ENCODE measurements around the gene MORN1.
"Not testable (repeated sequence)": the region's sequence is repeated elsewhere in the genome, so short reads cannot be mapped to it uniquely, and the experiment has no call there.

MORN1 gene

DNA sequence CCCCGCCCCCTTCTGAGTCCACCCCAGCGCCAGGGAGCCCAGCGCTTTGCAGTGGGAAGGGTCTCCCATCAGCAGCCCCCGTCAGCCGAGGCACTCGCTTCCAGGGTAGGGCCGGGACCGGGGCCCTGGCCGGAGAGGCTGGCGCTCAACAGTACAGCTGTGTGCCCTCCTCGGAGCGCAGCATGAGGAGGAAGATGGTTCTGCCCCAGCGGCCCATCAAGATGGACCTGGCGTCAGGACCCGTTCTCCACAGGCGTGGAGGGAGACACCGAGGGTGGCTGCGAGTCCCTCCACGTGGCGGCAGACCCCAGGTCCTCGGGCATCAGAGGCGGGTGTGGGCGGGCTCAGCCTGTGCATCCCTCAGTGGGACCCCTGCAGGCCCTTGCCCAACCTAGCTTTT lies 54.3 kb downstream of the MORN1 start:
- DNase-seq (ENCODE audit: low read depth in 2 of 2): no peak

DNA sequence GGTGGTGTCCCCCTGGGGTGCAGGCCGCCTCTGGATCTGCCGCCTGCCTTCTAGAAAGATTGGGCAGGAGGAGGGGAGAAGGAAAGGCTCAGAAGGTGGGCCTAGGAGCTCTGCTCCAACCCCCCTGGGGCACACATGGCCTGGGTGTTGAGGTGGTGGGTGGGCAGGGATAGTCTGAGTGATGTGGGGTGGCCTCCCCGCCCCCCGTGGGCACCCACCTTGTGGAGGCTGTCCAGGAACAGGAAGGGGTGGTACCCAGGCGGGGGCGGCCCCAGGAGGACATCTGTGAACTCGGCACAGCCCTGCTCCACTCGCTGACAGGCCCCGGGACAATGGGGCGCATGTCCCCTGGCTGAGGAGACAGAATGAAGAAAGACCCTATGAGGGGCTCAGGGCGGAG lies 54.9 kb downstream of the MORN1 start:
- no peak for DNase-seq (ENCODE audit: low read depth in 2 of 2)

DNA sequence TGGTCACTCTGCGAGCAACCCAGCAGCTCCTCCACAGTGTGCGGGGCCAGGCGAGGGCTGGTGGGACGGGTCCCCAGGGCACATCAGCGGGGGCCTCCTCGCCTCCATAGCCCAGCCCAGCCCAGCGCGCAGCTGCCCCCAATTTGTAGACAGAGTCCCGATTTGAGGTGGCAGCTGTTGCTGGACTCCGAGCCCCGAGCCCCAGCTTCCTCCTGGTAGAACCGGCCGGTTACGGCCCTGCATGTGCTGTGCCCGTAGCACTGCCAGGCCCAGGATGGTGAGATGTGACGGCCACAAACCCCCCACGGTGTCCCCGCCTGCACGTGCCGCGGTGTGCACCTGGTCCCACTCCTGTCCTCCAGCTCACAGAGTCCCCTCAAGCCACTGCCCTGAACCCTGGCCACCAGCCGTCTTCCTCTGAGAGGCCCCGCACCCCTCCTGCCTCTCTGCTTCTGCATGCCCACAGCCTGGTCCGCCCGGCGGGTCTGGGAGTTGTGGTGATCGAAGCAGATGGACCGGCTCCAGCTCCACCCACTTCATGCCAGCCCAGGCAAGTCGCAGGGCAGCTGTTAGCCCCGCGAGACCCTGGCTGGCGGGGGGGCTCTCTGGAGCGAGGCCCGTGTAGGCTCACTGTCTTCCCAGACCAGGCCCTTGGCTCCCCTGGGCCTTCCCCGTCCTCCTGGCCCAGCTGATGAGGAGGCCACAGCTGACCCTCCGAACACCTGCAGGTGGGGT lies 55.5 kb downstream of the MORN1 start:
- DNase-seq (ENCODE audit: low read depth in 2 of 2): no peak

DNA sequence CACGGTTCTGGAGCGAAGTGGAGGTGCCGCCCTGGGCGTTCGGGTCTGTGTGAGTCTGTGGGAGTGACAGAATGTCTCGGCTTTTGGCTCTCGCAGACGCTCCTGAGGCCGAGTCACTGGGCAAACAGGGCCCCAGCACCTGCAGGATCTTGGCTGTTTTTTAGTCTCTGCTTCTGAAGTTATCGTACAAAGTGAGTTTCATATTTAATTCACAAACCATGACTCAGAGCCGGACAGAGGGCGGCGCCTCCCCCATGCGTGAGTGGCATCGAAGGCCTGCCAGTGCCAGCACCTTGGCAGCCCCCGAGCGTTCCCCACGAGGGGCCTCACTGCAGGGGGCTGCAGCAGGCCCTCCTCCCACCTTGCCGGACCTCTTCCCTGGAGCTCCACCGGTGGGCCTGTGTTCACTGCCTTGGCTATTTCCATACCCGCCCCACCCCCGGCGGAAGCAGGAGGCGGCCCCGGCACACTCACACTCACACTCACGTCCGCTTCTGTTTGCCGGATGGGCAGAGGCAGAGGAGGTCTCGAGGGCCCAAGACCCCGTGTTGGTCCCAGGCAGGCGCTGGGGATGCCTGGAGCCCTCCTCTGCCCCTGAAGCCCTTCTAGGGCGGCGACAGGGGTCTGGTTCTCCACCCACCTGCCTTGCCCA lies 56.3 kb downstream of the MORN1 start:
- DNase-seq (ENCODE audit: low read depth in 2 of 2): no peak

DNA sequence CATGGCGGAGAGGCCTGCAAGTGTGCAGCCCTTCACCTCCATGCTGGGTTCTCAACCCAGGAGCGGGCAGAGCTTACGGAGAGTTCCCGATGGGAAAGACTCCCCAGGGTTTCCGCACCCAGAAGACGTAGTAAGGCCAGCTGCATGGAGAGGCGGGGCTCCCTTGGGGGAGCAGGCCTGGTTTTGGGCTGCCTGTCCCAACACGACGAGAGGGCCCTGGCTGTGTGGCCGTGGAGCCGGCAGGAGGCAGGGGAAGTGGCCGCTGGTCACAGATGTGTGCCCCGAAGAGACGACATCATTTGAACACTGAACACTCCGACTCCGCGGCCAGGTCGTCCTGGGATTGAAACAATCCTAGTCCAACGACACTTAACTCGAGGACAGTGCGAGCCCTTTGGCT lies 57.0 kb downstream of the MORN1 start:
- no peak for DNase-seq (ENCODE audit: low read depth in 2 of 2)

DNA sequence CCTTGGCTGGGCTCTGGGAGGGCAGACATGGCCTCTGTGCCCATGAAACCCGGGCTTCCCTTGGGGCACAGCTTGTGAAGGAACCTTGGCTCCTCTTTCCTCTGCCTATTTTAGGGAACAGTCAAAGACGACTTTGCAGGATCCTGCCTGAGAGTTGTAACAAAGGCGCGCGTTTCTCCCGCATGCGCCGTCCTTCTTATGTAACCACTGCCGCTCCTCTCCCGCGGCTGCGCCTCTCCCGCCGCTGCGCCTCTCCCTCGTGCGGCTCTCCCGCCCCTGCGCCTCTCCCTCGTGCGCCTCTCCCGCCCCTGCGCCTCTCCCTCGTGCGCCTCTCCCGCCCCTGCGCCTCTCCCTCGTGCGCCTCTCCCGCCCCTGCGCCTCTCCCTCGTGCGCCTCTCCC lies 59.8 kb downstream of the MORN1 start:
- not testable (repeated sequence) for DNase-seq (ENCODE audit: low read depth in 2 of 2)

DNA sequence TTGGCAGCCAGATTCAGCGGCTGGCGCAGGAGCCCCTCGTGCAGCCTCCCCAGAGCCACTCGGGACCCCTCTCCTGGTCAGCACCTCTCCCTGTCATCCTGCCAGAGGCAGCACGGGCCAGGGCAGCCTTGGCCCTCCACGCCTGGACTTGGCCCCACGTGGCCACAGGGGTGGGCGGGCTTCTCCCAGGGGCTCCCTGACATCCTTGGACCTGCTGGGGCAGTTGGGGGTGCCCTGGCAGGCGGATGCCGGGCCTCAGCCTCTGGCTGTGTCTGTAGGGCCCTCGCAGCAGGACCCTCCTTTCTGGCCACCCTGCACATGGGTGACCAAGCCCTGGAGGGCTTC lies 60.2 kb downstream of the MORN1 start:
- DNase-seq (ENCODE audit: low read depth in 2 of 2): no peak

DNA sequence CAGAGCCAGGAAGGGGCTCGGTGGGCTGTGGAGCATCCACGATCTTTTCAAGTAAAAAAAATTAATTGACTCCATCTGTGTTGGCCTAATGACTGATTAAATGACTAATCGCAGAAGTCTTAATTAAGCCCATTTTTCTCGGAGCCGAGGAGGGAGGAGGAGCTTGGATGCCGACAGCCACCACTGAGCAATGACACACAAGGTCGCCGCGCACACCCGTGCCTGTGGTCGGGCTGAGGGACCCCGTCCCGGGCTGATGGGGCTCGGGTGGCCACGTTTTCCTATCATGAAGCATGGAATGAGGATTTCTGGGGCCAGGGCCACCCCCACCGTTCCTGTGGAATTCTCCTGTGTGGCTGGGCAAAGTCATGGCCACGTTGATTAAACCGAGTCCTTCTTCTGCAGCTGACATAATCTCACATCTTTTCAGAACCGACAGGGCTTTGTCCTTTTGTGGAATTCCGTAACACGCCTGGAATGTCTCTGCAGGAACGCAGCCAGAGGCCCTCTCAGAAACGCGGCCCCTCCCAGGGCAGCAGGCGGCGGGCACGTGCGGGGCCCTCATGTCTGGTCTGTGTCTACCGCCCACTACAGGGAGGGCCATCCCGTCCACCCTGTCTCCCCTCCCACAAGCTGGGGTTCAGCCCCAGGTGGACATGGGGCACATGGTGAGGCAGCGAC lies 60.7 kb downstream of the MORN1 start:
- DNase-seq (ENCODE audit: low read depth in 2 of 2): no peak

DNA sequence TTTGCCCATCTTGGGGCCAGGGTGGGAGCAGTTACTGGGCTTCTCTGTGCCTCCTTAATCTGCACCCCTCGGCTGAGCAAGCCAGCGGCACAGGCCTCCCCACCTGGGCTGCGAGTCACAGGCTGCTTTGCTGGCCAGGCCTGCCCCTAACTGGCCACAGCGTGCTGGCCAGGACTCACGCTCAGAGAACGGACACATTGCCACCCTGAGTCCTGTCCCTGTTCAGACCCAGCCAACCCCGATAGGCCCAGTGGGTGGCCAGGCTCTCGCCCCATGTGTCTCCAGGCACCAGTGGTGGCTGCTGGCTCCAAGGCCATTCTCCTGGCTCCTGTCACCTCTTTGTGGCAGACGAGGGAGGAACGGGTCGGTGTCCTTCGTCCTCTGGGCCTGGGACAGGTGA lies 61.3 kb downstream of the MORN1 start:
- DNase-seq (ENCODE audit: low read depth in 2 of 2): no peak

DNA sequence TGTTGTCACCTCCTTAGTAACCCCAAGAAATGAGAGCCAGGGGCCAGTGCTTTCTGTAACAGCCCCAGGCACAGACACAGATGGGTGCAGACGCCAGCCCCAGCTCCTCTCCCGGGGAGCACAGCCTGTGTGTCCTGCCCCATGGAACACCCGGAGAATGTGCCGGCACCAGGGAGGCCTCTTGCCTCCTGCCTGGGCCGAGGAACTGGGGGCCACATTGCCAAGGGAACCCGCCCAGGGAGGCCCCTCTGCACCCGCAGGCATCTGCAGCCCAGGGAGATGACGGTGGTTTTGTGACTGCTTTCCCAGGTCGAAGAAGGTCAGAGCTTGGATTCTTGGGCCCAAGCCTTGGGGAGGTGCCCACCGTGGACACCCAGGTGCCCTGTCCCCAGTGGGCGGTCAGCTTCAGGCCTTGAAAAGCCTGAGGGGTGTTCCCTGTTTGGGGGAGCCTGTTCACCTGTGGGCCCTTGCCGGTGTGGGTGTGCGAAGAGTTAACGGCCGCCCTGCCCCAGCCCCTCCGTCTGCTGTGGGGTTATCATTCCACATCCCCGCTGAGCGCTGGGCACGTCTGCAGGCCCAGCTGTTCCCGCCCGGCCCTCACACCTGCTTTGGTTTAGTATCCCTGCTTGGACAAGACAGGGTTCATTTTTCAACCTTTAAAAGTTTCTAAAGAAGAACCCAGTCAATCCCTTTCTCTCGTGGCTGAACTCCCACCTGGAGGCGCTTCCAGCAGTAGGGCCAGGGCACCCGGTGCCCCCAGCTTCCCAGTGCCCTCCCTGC lies 62.5 kb downstream of the MORN1 start:
- no peak for DNase-seq (ENCODE audit: low read depth in 2 of 2)

DNA sequence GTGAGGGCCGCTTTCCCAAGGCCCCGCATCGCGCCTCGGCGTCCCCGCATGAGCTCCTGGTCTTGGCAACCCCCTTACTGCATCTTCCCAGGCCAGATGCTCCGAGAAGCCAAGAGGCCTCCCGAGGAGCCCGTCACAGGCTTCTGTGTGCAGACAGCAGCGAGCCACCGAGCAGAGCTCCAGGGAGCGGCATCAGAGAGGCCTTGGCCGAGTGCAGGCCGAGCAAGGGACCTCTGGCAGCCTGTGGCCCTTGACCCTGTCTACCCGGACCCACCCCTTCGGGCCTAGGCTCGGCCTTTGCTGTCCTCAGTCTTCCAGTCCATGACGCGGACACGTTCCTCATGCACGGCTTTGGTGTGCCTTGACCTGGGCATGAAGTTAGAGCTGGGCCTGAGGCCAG lies 63.5 kb downstream of the MORN1 start:
- no peak for DNase-seq (ENCODE audit: low read depth in 2 of 2)

DNA sequence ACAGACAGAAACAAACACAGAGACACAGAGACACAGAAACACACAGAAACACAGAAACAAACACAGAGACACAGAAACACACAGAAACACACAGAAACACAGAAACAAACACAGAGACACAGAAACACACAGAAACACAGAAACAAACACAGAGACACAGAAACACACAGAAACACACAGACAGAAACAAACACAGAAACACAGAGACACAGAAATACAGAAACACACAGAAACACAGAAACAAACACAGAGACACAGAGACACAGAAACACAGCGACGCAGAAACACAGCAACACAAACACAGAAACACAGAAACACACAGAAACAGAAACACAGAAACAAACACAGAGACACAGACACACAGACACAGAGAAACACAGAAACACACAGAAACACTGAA lies 64.2 kb downstream of the MORN1 start:
- not testable (repeated sequence) for DNase-seq (ENCODE audit: low read depth in 2 of 2)

DNA sequence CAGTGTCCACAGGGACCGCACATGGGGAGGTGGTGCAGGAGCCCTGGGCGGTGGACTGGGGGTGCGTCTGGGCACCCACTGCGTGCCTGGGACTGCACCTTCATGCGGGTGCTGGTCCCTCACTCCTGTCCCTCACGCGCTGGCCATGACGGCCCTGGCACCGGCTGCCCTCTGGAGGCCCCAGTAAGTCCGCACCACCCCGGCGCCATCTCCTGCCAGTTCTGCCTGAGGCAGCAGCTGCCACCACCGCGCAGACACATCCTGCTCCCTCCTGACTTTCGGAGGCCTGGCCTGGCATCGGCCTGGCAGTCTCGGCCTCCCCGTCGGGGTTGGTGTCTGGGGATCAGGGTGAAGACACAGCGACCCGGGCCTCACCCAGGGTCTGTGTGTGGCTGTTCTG lies 64.8 kb downstream of the MORN1 start:
- DNase-seq (ENCODE audit: low read depth in 2 of 2): no peak

DNA sequence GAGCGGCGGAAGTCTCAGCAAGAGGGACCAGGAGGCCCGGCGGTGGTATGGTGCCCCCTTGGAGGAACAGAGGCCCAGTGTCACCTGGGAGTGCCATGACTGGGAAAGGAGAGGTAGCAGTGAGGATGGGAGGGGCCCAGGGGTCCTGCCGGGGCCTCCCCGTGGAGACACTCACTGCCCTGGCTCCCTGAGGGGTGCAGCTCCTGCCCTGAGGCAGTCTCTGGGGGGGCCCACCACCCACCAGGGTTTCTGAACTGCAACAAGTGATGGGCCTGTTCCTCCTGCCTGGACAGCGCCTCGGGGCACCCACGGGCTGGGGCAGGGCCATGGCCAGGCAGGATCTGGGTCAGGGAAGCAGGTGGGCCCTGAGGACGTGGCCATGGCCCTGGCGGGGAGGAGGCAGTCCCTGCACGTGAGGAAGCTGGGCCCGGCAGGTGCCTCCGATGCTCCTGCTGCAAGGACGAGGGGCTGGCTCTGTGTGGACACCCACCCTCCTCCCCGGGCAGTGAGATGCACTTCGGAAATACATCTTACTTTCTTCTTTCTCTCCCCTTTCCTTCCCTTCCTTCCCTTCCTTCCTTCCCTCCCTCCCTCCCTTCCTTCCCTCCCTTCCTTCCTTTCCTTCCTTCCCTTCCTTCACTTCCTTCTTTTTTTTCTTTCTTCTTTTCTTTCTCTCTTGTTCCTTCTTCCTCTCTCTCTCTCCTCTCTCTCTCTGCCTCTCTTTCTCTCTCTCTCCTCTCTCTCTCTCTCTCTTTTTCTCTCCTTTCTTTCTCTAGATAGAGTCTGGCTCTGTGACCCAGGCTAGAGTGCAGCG lies 66.6 kb downstream of the MORN1 start:
- no peak for DNase-seq (ENCODE audit: low read depth in 2 of 2)

DNA sequence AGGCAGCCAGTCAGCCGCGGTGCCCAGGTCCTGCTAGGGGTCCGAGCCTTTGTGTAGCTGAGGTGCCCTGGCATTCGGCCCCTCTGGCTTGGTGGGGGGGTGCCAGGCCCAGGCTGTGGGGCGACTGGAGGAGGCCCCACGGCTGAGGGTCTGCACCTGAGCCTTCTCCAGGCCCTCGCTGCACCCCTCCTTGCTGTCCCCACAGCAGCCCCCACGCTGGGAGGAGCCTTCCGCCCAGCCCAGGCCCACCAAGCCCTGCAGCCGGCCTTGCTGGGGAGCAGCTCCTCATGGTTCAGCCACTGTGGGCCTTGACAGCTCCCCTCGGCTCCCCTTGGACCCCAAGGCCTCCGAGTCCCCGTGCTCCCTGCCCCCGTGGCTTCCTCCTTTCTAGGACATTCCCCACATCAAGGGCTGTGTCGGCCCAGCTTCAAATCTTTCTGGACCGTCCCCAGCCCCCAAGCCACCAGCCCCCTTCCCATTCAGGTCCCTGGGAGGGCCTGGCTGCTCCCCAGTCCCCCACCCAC lies 67.8 kb downstream of the MORN1 start:
- no peak for DNase-seq (ENCODE audit: low read depth in 2 of 2)

DNA sequence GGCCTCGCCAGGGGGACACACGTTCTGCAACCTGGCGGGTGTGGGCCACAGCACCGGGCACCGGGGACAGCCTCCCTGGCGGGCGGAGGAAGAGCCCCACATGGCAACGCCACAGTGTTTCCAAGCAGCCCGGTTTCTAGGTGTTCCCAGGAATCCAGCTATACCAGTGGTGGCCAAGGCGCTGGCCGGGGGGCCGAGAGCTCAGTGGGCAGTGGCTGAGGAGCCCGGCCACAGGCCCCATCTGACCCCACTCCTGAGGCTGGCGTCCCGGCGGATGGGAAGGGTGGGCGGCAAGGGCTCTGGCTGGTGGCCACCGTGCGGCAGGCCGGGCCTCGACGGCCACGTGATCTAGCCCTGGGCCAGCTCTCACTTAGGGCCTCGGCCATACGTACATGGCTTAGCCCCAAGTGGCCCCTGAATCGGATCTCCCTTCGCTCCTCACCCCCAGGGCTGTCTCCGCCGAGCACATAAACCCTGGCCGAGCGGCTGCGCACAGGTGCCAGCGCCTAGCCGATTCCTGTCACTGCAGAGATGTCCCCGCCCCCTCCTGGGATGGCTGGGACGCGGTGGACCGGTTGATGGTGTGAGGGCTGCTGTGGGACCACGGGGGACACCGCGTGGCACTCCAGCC lies 68.7 kb downstream of the MORN1 start:
- no peak for DNase-seq (ENCODE audit: low read depth in 2 of 2)

DNA sequence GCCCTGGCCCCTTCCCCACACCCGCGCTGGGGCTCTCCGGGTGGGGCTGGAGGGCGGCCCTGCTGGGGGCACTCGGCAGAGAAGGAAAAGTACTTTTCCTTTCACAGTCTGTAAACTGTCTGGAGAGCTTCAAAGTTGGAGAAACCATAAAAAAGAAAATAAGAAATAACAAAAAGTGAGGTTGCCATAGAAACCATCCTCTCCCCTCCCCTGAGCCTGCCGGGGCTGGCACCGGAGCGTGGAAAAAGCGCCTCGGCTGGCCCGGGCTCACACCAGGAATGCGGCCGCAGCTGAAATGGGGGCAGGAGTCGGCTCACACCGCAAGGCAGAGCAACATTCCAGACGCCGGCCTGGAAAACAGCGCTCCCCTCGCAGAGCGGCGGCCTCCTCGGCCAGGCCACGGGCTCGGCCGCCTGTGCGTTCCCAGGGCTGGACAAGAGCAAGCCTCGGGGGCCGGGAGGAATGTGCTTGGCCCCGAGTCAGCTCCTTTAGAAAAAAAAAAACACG lies 69.2 kb downstream of the MORN1 start:
- no peak for DNase-seq (ENCODE audit: low read depth in 2 of 2)

DNA sequence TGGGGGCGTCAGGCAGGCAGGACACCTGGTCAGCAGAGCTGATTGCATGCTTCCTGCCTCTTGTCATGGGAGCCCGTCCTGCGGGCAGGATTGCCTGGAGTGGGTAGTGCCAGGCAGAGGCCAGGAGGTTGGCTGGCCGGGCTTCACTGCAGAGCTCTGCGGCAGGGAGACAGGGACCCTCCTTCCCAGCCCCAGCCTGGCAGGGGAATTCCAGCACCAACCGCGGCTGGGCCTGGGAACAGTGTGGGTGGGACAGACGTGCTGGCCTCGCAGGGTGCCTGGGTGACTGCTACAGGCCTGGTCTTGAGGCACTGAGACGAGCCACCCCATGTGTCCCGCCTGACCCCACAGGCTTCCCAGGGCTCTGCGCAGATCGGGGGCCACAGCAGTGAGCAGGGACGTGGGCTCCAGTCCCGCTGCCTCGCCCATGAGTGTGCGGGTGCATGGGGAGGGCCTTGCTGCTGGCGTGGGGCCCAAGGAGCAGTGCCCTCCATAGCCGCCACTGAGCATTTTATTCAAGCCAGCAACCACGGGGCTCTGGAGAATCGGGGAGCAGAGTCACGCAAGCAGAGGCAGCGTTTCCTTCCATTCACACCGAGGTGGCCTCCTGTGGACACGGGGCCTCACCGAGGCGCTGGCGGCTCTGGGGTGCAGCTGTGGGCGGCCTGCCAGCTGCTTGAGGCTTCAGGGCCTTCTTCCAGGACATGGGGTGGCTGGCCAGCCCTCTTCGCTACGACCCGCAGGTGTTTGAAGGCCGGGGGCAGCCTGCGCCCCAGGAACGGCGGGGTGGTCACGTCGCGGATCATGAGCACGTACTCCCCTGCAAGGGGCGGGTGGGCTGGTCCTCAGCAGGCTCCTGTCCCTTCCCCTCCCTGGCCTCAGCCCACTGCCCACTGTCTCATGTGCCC lies 70.3 kb downstream of the MORN1 start:
- DNase-seq (ENCODE audit: low read depth in 2 of 2): no peak

DNA sequence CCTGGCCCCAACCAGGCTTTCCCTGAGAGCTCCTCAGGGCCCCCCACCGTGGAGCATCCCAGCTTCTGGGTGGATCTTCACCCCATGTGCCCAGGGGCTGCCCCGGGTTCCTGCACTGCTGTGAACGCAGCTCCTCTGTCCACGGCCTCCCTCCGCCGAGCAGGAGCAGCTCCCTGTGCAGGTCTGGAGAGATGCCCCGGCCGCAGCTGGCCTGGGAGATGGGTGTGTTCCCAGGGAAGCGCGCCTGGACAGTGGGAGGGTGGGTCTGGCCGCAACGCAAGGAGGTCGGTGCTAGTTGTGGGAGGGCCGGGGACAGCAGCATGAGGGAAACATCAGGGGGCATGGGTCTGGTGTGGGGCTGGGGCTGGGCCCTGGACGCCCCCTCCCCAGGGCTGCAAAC lies 71.3 kb downstream of the MORN1 start:
- DNase-seq (ENCODE audit: low read depth in 2 of 2): no peak

DNA sequence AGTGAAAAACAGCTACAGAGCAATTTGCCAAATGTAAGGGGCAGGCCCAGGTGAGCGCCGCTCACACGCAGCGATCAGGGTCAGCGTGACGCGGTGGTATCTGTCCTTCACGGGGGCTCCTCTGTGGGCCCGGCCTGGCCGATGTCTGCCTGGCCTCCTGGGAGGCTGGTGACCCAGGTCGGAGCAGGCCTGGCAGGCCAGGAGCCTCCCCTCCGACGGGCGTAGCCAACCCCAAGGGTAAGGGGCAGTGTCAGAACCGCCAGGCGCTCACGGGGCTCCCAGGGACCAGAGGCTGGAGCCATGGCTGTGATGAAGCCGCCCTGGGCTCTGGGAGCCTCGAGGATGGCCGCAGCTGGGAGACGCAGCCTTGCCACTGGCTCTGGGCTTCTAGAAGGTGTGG lies 72.1 kb downstream of the MORN1 start:
- DNase-seq (ENCODE audit: low read depth in 2 of 2): no peak

Measured in stimulated activated CD8-positive, alpha-beta memory T cell treated with anti-CD3 and anti-CD28 coated beads, Interleukin-2, amount 100 ng/mL, for 1 hour (primary cell).